GM18870 (cell line): Measurements from ENCODE around the gene ZNF502.

Source experiments
- ATAC-seq: cut with Tn5 transposase; IDR thresholded peaks from one replicate; pipeline ENCODE4 v1.9.1; 2021; ENCODE audit warnings: moderate library complexity; ENCODE audit not compliant: unreplicated experiment

Gene ZNF502

DNA sequence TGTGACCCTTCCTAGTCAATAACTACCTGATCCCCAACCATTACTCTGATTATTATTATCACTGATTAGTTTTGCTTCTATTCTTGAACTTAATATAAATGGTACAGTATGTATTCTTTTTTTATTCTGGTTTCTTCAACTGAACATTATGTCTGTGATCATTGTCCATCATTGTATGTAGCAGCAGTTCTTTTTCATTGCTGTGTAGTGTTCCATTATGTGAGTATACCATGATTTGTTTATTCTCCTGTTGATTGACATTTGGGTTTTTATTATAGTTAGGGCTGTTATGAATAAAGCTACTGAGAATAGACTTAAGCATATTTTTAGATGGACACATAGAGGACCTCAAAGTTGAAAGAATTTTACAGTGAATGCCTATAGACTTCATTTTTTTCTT is 51.8 kb downstream of the ZNF502 start:
- ATAC-seq, result no peak

DNA sequence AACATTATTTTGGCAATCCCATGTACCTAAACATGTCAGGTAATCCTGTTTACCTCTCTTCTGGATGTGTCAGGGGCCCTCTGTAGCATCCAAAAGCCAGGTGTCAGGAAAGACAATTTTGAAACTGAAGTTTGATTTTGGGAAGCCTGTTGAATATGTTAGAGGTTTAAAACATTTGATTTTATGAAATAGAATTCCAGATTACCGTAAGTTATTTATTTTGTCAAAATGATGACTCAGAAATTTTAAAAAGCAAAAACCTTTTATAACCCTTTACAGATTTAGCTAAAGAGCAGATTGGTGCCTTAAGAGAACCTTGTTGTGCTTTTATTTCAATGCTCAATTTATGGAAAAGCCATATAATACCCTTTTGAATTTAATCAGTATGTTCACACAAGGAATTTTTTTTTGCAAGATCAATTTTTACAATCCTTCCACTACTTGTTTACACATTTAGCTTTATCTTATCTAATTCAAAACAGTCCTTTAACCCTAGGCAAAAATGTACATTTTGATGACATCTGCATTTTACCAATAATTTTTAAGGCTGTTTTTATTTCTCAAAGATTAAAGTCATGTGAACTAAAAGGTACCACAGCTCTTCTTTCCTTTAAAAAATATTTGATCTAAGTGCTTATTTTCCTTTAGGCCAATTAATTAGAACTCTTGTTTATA is 59.1 kb downstream of the ZNF502 start:
- ATAC-seq, result no peak

DNA sequence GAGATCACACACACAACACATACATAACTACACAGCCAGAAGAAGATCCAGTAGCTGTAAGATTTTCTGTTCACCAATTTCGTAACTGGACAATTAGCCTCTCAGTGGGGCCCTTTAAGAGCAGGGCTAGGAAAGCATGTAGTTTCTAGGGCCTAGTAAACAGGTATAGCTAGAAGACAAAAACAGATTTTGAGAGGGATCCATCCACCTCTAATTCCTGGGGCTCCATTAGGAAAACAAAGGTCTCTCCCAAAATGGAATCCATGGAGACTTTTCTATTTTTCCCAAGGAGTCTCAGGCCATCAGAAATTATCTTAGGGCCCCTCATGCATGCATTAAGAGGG is 59.6 kb downstream of the ZNF502 start:
- no peak for ATAC-seq
